K562 (cell line): ENCODE results near the gene TERT. TPM values are rescaled to one million over a fixed set of nuclear protein-coding genes. Genes with fewer than 3 reads are reported as not detected.
"Not testable (repeated sequence)": the region's sequence is repeated elsewhere in the genome, so short reads cannot be mapped to it uniquely, and the experiment has no call there.

ENCODE experiments used
- ATAC-seq: fragments of 200-7000 bp; cut with Tn5 transposase; 3 replicates; pipeline ENCODE4 v1.9.1; 2020; ENCODE audit warnings: moderate library complexity
- BruUV-seq: library from RNA; stranded (reverse); fragments of 400-500 nt; replicated peaks from 2 replicates; lab custom pipeline; 2021; lab: Mats Ljungman, UMichigan
- CTCF ChIA-PET: fragments of 300-600 bp; formaldehyde crosslinking; extraction: SDS; loops from one replicate; lab custom pipeline; 2021; ENCODE audit warnings: low intra/inter-chr PET ratio; lab: Yijun Ruan, JAX
- POLR2A ChIA-PET: fragments of 300-600, 350-650 bp; sonication (Branson Sonifier 250); formaldehyde crosslinking; extraction: SDS; loops from one replicate; lab custom pipeline; 2021; ENCODE audit warnings: antibody characterized with exemption, inconsistent platforms; lab: Yijun Ruan, JAX
- DNase-seq, 4 experiments: peaks; one replicate each; pipeline versions ENCODE4 v3.0.0 to v3.0.0-alpha.2; 2011 to 2018; ENCODE audit warnings: low spot score in 3 of 4, mixed read lengths in 3 of 4; ENCODE audit errors: extremely low read depth in 1 of 4
- FAIRE-seq: peaks from 2 replicates; lab custom pipeline; 2011; peaks lifted over from hg19 to GRCh38; lab: Jason Lieb, UNC
- H2AFZ ChIP-seq: 2 replicates; pipeline ENCODE4 v1.6.0; 2011; ENCODE audit warnings: low read depth, low read length, control low read depth, inconsistent platforms
- H3K27ac ChIP-seq: fragments of 200-600 bp; 3 replicates; pipeline ENCODE4 v1.8.0; 2011; ENCODE audit warnings: low read depth, mild to moderate bottlenecking, control low read depth, inconsistent platforms, low read length, moderate library complexity, mixed read lengths; ENCODE audit errors: extremely low read depth
- H3K27me3 ChIP-seq, 2 experiments: fragments of 300-600 bp in 1 of 2; 2 replicates in 1 of 2; 3 replicates in 1 of 2; pipeline versions ENCODE4 v1.6.0 to v1.8.0; 2011; ENCODE audit warnings: inconsistent platforms in 2 of 2, low read length in 2 of 2, mild to moderate bottlenecking in 1 of 2, mixed read lengths in 1 of 2, moderate library complexity in 1 of 2; ENCODE audit not compliant: control insufficient read depth in 2 of 2, insufficient read depth in 2 of 2
- H3K36me3 ChIP-seq: fragments of 300-600 bp; 3 replicates; pipeline ENCODE4 v1.8.0; 2011; ENCODE audit warnings: mild to moderate bottlenecking, low read length, inconsistent platforms; ENCODE audit not compliant: control insufficient read depth, insufficient read depth
- H3K4me1 ChIP-seq, 2 experiments: fragments of 200-600 bp in 1 of 2; replicated peaks in 1 of 2; 2 replicates in 1 of 2; 3 replicates in 1 of 2; pipeline versions ENCODE4 v1.5.1 to v1.8.0; 2011; ENCODE audit warnings: inconsistent platforms in 2 of 2, low read length in 2 of 2, mild to moderate bottlenecking in 1 of 2, mixed read lengths in 1 of 2, moderate library complexity in 1 of 2; ENCODE audit not compliant: control insufficient read depth in 2 of 2, insufficient read depth in 2 of 2
- H3K4me2 ChIP-seq: 2 replicates; pipeline ENCODE4 v1.6.1; 2011; ENCODE audit warnings: low read length, control low read depth, inconsistent platforms, mixed read lengths; ENCODE audit not compliant: insufficient read depth
- H3K4me3 ChIP-seq: fragments of 200-600 bp; sonication (generic), shearing (Covaris generic); 2 replicates; pipeline ENCODE4 v1.5.1; 2016; ENCODE audit warnings: control low read depth, inconsistent platforms
- H3K79me2 ChIP-seq: fragments of 200-600 bp; 3 replicates; pipeline ENCODE4 v1.8.0; 2011; ENCODE audit warnings: low read length, inconsistent platforms; ENCODE audit not compliant: control insufficient read depth, insufficient read depth
- H3K9ac ChIP-seq, 2 experiments: 2 replicates each; pipeline versions ENCODE4 v1.6.0 to v1.6.1; 2011; ENCODE audit warnings: low read depth in 2 of 2, low read length in 2 of 2, control low read depth in 1 of 2, inconsistent platforms in 1 of 2, mild to moderate bottlenecking in 1 of 2, mixed read lengths in 1 of 2; ENCODE audit not compliant: insufficient read depth in 1 of 2
- H3K9me1 ChIP-seq: one replicate; pipeline ENCODE4 v1.6.0; 2011; ENCODE audit warnings: inconsistent platforms, mild to moderate bottlenecking, low read length, moderate library complexity; ENCODE audit not compliant: control insufficient read depth, insufficient read depth
- H3K9me3 ChIP-seq: replicated peaks from 2 replicates; pipeline ENCODE4 v1.5.1; 2011; ENCODE audit warnings: low read depth, low read length, inconsistent platforms; ENCODE audit not compliant: control insufficient read depth, insufficient read depth
- H4K20me1 ChIP-seq: replicated peaks from 2 replicates; pipeline ENCODE4 v1.6.1; 2011; ENCODE audit warnings: low read length, inconsistent platforms, mixed read lengths; ENCODE audit not compliant: control insufficient read depth, insufficient read depth
- CBX2 ChIP-seq: fragments of 200-600 bp; sonication (generic); IDR thresholded peaks from one replicate; pipeline ENCODE4 v1.6.1; 2012; ENCODE audit warnings: mild to moderate bottlenecking, low read length, inconsistent platforms; ENCODE audit not compliant: insufficient read depth, poor library complexity, severe bottlenecking
- CBX8 ChIP-seq: fragments of 200-600 bp; sonication (generic); IDR thresholded peaks from 2 replicates; pipeline ENCODE4 v1.6.1; 2012; ENCODE audit warnings: borderline replicate concordance, mixed run types, low read depth, mild to moderate bottlenecking, moderate library complexity, mixed read lengths, low read length, control low read depth, inconsistent platforms; ENCODE audit not compliant: poor library complexity, severe bottlenecking; ENCODE audit errors: extremely low read depth
- E2F6 ChIP-seq, 2 experiments: IDR thresholded peaks; 2 replicates each; pipeline ENCODE4 v1.6.1; 2011; ENCODE audit warnings: borderline replicate concordance in 1 of 2, control low read depth in 1 of 2, low read depth in 1 of 2, low read length in 1 of 2, mild to moderate bottlenecking in 1 of 2, mixed read lengths in 1 of 2, moderate library complexity in 1 of 2; ENCODE audit not compliant: insufficient read depth in 1 of 2, insufficient read length in 1 of 2, poor library complexity in 1 of 2, severe bottlenecking in 1 of 2; ENCODE audit errors: extremely low read depth in 1 of 2
- HOXB6 ChIP-seq: fragments of 250-450 bp; sonication (Bioruptor Pico); IDR thresholded peaks from 2 replicates; pipeline ENCODE4 v1.5.1; 2022; ENCODE audit warnings: mild to moderate bottlenecking, borderline replicate concordance
- NCOA4 ChIP-seq: fragments of 450-650 bp; IDR thresholded peaks from 2 replicates; pipeline ENCODE4 v1.6.1; 2018; ENCODE audit warnings: mild to moderate bottlenecking; ENCODE audit not compliant: partially characterized antibody
- WGBS: fragments of 100-300 bp; shearing (Covaris generic); methylation state at CpG from one replicate; pipeline ENCODE4 v1.1.6; 2016; ENCODE audit warnings: low coverage, mixed read lengths; ENCODE audit not compliant: insufficient coverage; ENCODE audit errors: missing lambda C conversion rate; 5-methylcytosine and 5-hydroxymethylcytosine counted together
- in situ Hi-C: fragments of 300-500 bp; cut with MboI; formaldehyde crosslinking; loops from 4 replicates; pipeline ENCODE4 v1.15.0; 2018; ENCODE audit warnings: inconsistent platforms, mixed read lengths
- intact Hi-C: fragments of 100-400 bp; cut with micrococcal nuclease; formaldehyde crosslinking; loops from 2 replicates; pipeline ENCODE4 v1.14.2; 2022
- polyA plus RNA-seq, 8 experiments: library from polyadenylated mRNA; depleted of rRNA in 4 of 8; stranded (reverse) in 5 of 8; unstranded in 3 of 8; fragments of >200 nt; fragmentation: Nextera tagmentation in 2 of 8; fragmentation: Illumina TruSeq in 1 of 8; extraction: Ambion mirVana in 2 of 8; extraction: Trizol in 1 of 8; gene quantifications; 2 replicates each; pipeline versions ENCODE4 v1.2.1 to v1.2.3, GENCODE V29; 2011 to 2014; ENCODE audit warnings: inconsistent platforms in 1 of 8, missing spikeins in 1 of 8
- total RNA-seq, 7 experiments: library from RNA; depleted of rRNA in 6 of 7; stranded (reverse); fragments of >200 nt in 6 of 7; fragmentation: Illumina TruSeq in 2 of 7; extraction: Trizol in 2 of 7; gene quantifications; 2 replicates each; pipeline versions ENCODE4 v1.2.1 to v1.2.3, GENCODE V29; 2011 to 2021; ENCODE audit warnings: low replicate concordance in 1 of 7

TERT gene
- total and polyA plus RNA-seq, 9 of the 15 experiments (the other 6 are each of a cell fraction or from before 2014, with no cell fraction given), result 0.08 to 4.5 (median 0.98) TPM; not detected in 1

GRCh38 chr5:1275397-1276391 lies 19.2 kb downstream of the TERT start:
- H3K79me2 ChIP-seq, DNase-seq, in situ Hi-C loops, H3K9me3 ChIP-seq, CTCF ChIA-PET, intact Hi-C loops, ATAC-seq, H3K9me1 ChIP-seq, H3K36me3 ChIP-seq, H2AFZ ChIP-seq, FAIRE-seq, H3K9ac ChIP-seq, H3K27ac ChIP-seq, H3K4me2 ChIP-seq, BruUV-seq, H3K4me3 ChIP-seq, H4K20me1 ChIP-seq: not testable (repeated sequence)
- Histone ChIP-seq H3K4me1 (peaks cover 0 to 46% of the 10 kb centered on the region in 2 experiments; a peak in 1 of 5 replicates), H3K27me3 (peaks cover 14 to 51% of the 10 kb centered on the region in 2 experiments)
- TF ChIP-seq CBX8 (peak; percentile 94), CBX2 (peak; percentile 15)
- POLR2A ChIA-PET, result interaction anchor here (0.6 kb wide), 1 partner anchor 9 kb away, joined by 3 read pairs; no protein-coding TSS in a partner anchor
- WGBS, result 22% methylated on average over 10 of the region's 10 CpGs

GRCh38 chr5:1274471-1274870 lies 20.4 kb downstream of the TERT start:
- ChIA-PET POLR2A (no interaction called here), CTCF (no interaction called here)
- no peak for FAIRE-seq
- peaks cover 10 to 49% of the 10 kb centered on the region in 2 experiments for H3K27me3 ChIP-seq
- no peaks in the 10 kb centered on the region for H3K36me3 ChIP-seq
- peak in 2 of 4 experiments; percentile 53 to 61 for DNase-seq
- no peaks in the 10 kb centered on the region for H3K9me1 ChIP-seq
- H3K4me3 ChIP-seq, result no peak overlapping the region
- intact Hi-C loops (no loop called here), in situ Hi-C loops (no loop called here)
- H3K4me1 ChIP-seq, result peaks cover 0 to 37% of the 10 kb centered on the region in 2 experiments; a peak in 1 of 5 replicates
- WGBS, result 31% methylated on average over 16 of the region's 16 CpGs
- peaks cover 5% of the 10 kb centered on the region; the same call in 1 of the 2 replicates for H4K20me1 ChIP-seq
- H2AFZ ChIP-seq, result no peak overlapping the region
- BruUV-seq, result no TSS peak
- TF ChIP-seq NCOA4 (no peak), HOXB6 (CRISPR knock-in tag) (no peak), E2F6 (IDR thresholded peaks at IDR 0.05; ENCODE audit: borderline replicate concordance in 1 of 2, extremely low read depth in 1 of 2, insufficient read depth in 1 of 2, insufficient read length in 1 of 2, low read depth in 1 of 2, low read length in 1 of 2, poor library complexity in 1 of 2, severe bottlenecking in 1 of 2) (peak in 1 of 2 experiments; percentile 36)
- no peaks in the 10 kb centered on the region for H3K9me3 ChIP-seq
- ATAC-seq, result no peak
- H3K4me2 ChIP-seq, result no peak overlapping the region
- H3K79me2 ChIP-seq, result no peaks in the 10 kb centered on the region
- no peak overlapping the region for H3K27ac ChIP-seq
- no peak overlapping the region for H3K9ac ChIP-seq
